HG03039 (cell line): ENCODE data around the gene INHBB.
"Not testable (repeated sequence)": the region's sequence is repeated elsewhere in the genome, so short reads cannot be mapped to it uniquely, and the experiment has no call there.

Experiments used
- ATAC-seq: cut with Tn5 transposase; IDR thresholded peaks from one replicate; pipeline ENCODE4 v1.9.1; 2021; ENCODE audit warnings: mild to moderate bottlenecking, moderate library complexity; ENCODE audit not compliant: unreplicated experiment

INHBB gene

GRCh38 chr2:120376679-120377640 is 31.0 kb downstream of the INHBB start:
- ATAC-seq: no peak

GRCh38 chr2:120378605-120379004 is 32.7 kb downstream of the INHBB start:
- ATAC-seq: no peak

- no peak for ATAC-seq
Measured at GRCh38 chr2:120379916-120380893, 34.3 kb downstream of the INHBB start.

- ATAC-seq: no peak
Measured at GRCh38 chr2:120381192-120381591, 35.3 kb downstream of the INHBB start.

GRCh38 chr2:120381661-120382060 is 35.7 kb downstream of the INHBB start:
- no peak for ATAC-seq

GRCh38 chr2:120382541-120383144 is 36.7 kb downstream of the INHBB start:
- no peak for ATAC-seq

GRCh38 chr2:120383191-120383590 is 37.3 kb downstream of the INHBB start:
- ATAC-seq: no peak

- no peak for ATAC-seq
Measured at GRCh38 chr2:120383631-120384340, 37.9 kb downstream of the INHBB start.

GRCh38 chr2:120384486-120385354 is 38.8 kb downstream of the INHBB start:
- ATAC-seq: no peak

GRCh38 chr2:120385355-120386127 is 39.6 kb downstream of the INHBB start:
- no peak for ATAC-seq

GRCh38 chr2:120388222-120389035 is 42.5 kb downstream of the INHBB start:
- no peak for ATAC-seq

- ATAC-seq: no peak
Measured at GRCh38 chr2:120389036-120389391, 43.1 kb downstream of the INHBB start.

- no peak for ATAC-seq
Measured at GRCh38 chr2:120390381-120391055, 44.6 kb downstream of the INHBB start.

- not testable (repeated sequence) for ATAC-seq
Measured at GRCh38 chr2:120391382-120391781, 45.4 kb downstream of the INHBB start.

GRCh38 chr2:120391911-120392665 is 46.2 kb downstream of the INHBB start:
- no peak for ATAC-seq

- no peak for ATAC-seq
Measured at GRCh38 chr2:120392923-120393322, 47.0 kb downstream of the INHBB start.

- ATAC-seq: no peak
Measured at GRCh38 chr2:120393456-120393855, 47.5 kb downstream of the INHBB start.
